SK-N-SH treated with all-trans-retinoic acid at 6 μM for 48 hours (cell line): ENCODE results near the gene RHEBL1.

ENCODE experiments used
- ARNTL ChIP-seq: fragments of 450-650 bp; formaldehyde crosslinking; IDR thresholded peaks from 2 replicates; pipeline ENCODE4 v1.5.0; 2020; ENCODE audit warnings: low read depth, mild to moderate bottlenecking, moderate library complexity, borderline replicate concordance
- CSDC2 ChIP-seq: fragments of 250-450 bp; sonication (Bioruptor Pico); IDR thresholded peaks from 2 replicates; pipeline ENCODE4 v1.5.0; 2020; ENCODE audit warnings: mild to moderate bottlenecking, moderate library complexity
- RARB ChIP-seq: fragments of 250-450 bp; sonication (Bioruptor Pico); IDR thresholded peaks from 2 replicates; pipeline ENCODE4 v1.8.0; 2021; ENCODE audit warnings: mild to moderate bottlenecking, moderate library complexity
- SNAI2 ChIP-seq: fragments of 250-450 bp; sonication (Bioruptor Pico); IDR thresholded peaks from 2 replicates; pipeline ENCODE4 v1.5.0; 2020; ENCODE audit warnings: mild to moderate bottlenecking, moderate library complexity
- ZC3H10 ChIP-seq: fragments of 250-450 bp; sonication (Bioruptor Pico); IDR thresholded peaks from 2 replicates; pipeline ENCODE4 v1.5.1; 2021; ENCODE audit warnings: mild to moderate bottlenecking, moderate library complexity
- TF ChIP-seq, protein P1 (sequence below): fragments of 250-450 bp; sonication (Bioruptor Pico); IDR thresholded peaks from 2 replicates; pipeline ENCODE4 v1.8.0; 2020; ENCODE audit warnings: mild to moderate bottlenecking, moderate library complexity, borderline replicate concordance

- TF ChIP-seq ARNTL (CRISPR knock-in tag): no peak
- no peak for TF ChIP-seq CSDC2
- TF ChIP-seq ZC3H10 (CRISPR knock-in tag): no peak
- TF ChIP-seq SNAI2 (CRISPR knock-in tag): no peak
- no peak for TF ChIP-seq RARB (CRISPR knock-in tag)
- TF ChIP-seq, protein P1, sequence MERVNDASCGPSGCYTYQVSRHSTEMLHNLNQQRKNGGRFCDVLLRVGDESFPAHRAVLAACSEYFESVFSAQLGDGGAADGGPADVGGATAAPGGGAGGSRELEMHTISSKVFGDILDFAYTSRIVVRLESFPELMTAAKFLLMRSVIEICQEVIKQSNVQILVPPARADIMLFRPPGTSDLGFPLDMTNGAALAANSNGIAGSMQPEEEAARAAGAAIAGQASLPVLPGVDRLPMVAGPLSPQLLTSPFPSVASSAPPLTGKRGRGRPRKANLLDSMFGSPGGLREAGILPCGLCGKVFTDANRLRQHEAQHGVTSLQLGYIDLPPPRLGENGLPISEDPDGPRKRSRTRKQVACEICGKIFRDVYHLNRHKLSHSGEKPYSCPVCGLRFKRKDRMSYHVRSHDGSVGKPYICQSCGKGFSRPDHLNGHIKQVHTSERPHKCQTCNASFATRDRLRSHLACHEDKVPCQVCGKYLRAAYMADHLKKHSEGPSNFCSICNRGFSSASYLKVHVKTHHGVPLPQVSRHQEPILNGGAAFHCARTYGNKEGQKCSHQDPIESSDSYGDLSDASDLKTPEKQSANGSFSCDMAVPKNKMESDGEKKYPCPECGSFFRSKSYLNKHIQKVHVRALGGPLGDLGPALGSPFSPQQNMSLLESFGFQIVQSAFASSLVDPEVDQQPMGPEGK: no peak
Observed at GRCh38 chr12:49091836-49092085, 22.0 kb upstream of the RHEBL1 start.
